ENCODE results near the gene MARCHF9. TPM values are rescaled to one million over a fixed set of nuclear protein-coding genes. Genes with fewer than 3 reads are reported as not detected.

Gene MARCHF9
- total RNA-seq, 6 experiments from 2014 or later, result 0.94 to 3.2 (median 1.2) TPM

DNA sequence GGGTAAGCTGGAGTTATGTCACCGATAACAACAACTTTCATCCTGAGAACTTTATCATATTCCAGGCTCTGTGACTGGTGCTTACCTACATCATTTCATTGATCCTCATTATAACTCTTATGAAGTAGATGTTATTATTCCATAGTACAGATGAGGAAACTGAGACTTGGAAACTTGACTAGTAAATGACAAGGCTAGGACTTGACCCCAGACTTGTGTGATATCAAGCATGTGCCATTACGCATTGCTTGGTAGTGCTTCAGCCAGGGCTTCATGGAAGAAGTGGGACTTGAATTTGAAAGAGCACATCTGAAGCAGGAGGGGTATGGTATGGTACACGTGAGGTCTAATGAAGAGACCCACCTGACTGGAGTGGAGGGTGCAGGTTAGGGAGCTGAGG is 51.8 kb downstream of the MARCHF9 start:
- H3K4me1 Mint-ChIP-seq (ENCODE audit: low read depth), result peaks cover 8% of the 10 kb centered on the region
- TF ChIP-seq, protein P1, sequence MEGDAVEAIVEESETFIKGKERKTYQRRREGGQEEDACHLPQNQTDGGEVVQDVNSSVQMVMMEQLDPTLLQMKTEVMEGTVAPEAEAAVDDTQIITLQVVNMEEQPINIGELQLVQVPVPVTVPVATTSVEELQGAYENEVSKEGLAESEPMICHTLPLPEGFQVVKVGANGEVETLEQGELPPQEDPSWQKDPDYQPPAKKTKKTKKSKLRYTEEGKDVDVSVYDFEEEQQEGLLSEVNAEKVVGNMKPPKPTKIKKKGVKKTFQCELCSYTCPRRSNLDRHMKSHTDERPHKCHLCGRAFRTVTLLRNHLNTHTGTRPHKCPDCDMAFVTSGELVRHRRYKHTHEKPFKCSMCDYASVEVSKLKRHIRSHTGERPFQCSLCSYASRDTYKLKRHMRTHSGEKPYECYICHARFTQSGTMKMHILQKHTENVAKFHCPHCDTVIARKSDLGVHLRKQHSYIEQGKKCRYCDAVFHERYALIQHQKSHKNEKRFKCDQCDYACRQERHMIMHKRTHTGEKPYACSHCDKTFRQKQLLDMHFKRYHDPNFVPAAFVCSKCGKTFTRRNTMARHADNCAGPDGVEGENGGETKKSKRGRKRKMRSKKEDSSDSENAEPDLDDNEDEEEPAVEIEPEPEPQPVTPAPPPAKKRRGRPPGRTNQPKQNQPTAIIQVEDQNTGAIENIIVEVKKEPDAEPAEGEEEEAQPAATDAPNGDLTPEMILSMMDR (IDR thresholded peaks at IDR 0.05), result no peak
- no peak overlapping the region for H3K4me3 Mint-ChIP-seq
- H3K9me3 Mint-ChIP-seq, result no peaks in the 10 kb centered on the region
- no peaks in the 10 kb centered on the region for H3K27me3 Mint-ChIP-seq (ENCODE audit: insufficient read depth)
- DNase-seq, result no peak
- H3K27ac Mint-ChIP-seq, result no peak overlapping the region
- 0 out of 2 replicates have a peak, but pooled peaks cover 4% of the 10 kb centered on the region for H3K36me3 Mint-ChIP-seq (ENCODE audit: low read depth)

DNA sequence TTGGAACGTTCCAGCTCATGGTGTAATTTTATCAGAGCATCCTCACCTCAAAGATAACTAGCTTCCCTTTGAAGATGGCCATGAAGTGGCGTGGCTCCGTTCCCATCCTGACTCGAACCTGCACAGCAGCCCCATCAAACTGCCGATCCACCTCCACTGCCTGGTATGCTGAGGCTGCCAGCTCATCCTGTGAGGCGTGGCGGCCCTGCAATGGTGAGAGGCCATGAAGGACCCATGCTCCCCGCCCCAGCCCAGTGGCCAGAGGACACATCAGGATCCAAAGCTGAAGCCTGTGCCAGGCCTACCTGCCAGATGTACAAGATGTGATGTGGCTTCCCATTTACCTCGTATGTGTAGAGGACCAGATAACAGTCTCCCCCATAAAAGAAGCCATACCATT is 52.4 kb downstream of the MARCHF9 start:
- DNase-seq, result no peak
- peaks cover 8% of the 10 kb centered on the region for H3K4me1 Mint-ChIP-seq (ENCODE audit: low read depth)
- TF ChIP-seq, protein P1 (IDR thresholded peaks at IDR 0.05), result no peak
- no peak overlapping the region for H3K27ac Mint-ChIP-seq
- H3K27me3 Mint-ChIP-seq (ENCODE audit: insufficient read depth), result no peaks in the 10 kb centered on the region
- H3K9me3 Mint-ChIP-seq, result no peaks in the 10 kb centered on the region
- H3K4me3 Mint-ChIP-seq, result no peak overlapping the region
- 0 out of 2 replicates have a peak, but pooled peaks cover 4% of the 10 kb centered on the region for H3K36me3 Mint-ChIP-seq (ENCODE audit: low read depth)

DNA sequence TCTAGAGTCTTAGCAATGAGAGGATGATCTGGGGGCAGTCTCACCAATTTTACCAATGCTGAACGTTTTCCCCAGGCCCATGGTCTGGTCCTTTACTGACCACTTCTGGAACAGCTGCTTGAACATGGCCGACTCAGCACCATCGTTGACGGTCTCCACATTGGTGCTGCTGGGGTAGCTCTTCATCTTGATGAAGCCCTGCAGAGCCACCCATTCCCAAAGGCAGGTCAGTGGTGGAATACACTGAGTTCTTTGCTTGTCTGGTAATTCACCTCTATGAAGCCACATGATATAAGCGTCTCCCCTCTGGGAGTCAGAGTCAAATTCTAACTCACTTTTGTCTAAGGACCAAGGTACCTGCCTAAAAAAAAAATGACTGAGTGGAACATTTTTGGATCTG is 53.4 kb downstream of the MARCHF9 start:
- H3K36me3 Mint-ChIP-seq (ENCODE audit: low read depth), result 0 out of 2 replicates have a peak, but pooled peaks cover 4% of the 10 kb centered on the region
- no peak for DNase-seq
- TF ChIP-seq, protein P1 (IDR thresholded peaks at IDR 0.05), result no peak
- H3K27ac Mint-ChIP-seq, result no peak overlapping the region
- no peak overlapping the region for H3K4me3 Mint-ChIP-seq
- no peaks in the 10 kb centered on the region for H3K9me3 Mint-ChIP-seq
- H3K4me1 Mint-ChIP-seq (ENCODE audit: low read depth), result peaks cover 8% of the 10 kb centered on the region
- no peaks in the 10 kb centered on the region for H3K27me3 Mint-ChIP-seq (ENCODE audit: insufficient read depth)

DNA sequence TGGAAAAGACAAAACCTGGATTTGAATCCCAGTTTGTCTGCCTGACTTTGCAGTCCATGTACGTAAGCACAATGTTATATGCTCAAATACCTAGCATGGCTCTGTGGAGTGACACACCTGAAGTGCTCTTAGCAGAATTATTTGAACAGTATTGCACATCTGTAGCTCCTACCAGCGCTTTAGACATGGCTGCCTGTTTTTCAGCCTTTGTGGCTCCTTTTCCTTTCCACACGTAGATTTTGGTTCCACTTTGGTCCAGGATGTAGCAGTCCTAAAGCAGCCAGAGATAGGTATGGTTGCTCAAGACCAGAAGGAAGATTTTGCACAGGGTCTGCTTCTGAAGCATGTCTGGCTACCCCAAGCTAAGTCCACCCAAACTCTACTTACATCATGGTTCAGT is 54.5 kb downstream of the MARCHF9 start:
- H3K27ac Mint-ChIP-seq, result no peak overlapping the region
- DNase-seq, result no peak
- H3K27me3 Mint-ChIP-seq (ENCODE audit: insufficient read depth), result no peaks in the 10 kb centered on the region
- no peaks in the 10 kb centered on the region for H3K9me3 Mint-ChIP-seq
- H3K4me3 Mint-ChIP-seq, result no peak overlapping the region
- H3K36me3 Mint-ChIP-seq (ENCODE audit: low read depth), result 0 out of 2 replicates have a peak, but pooled peaks cover 4% of the 10 kb centered on the region
- H3K4me1 Mint-ChIP-seq (ENCODE audit: low read depth), result peaks cover 8% of the 10 kb centered on the region
- TF ChIP-seq, protein P1 (IDR thresholded peaks at IDR 0.05), result no peak

Small RNA genes lying within 50 kb of the gene (microRNA-seq; reads per million reads assigned to microRNA genes)
- 2.3 reads per million for gene MIR6759

Other genes starting within 250 kb of the MARCHF9 start
- gene DDIT3, start 234.6 kb upstream of the MARCHF9 start, total RNA-seq (2021; fragmentation: NEBNext Ultra II Directional; extraction: Animal tissue kit (Norgen Biotek cat#: 25700)), result 10 to 100 TPM in 4 of 6 experiments, 1 to 10 TPM in 2; 9.4 to 10.8 (median 10.2) TPM
- 10 to 100 TPM; 40.7 to 43.6 (median 42.1) TPM for gene MBD6, start 232.3 kb upstream of the MARCHF9 start, total RNA-seq (2021; fragmentation: NEBNext Ultra II Directional; extraction: Animal tissue kit (Norgen Biotek cat#: 25700))
- gene DCTN2, start 207.9 kb upstream of the MARCHF9 start, total RNA-seq (2021; fragmentation: NEBNext Ultra II Directional; extraction: Animal tissue kit (Norgen Biotek cat#: 25700)), result 100 to 1,000 TPM; 110 to 123 (median 116) TPM
- 1 to 10 TPM; 1.0 to 1.8 (median 1.2) TPM for gene KIF5A, start 205.1 kb upstream of the MARCHF9 start, total RNA-seq (2021; fragmentation: NEBNext Ultra II Directional; extraction: Animal tissue kit (Norgen Biotek cat#: 25700))
- gene PIP4K2C, start 163.9 kb upstream of the MARCHF9 start, total RNA-seq (2021; fragmentation: NEBNext Ultra II Directional; extraction: Animal tissue kit (Norgen Biotek cat#: 25700)), result 10 to 100 TPM; 21.1 to 33.1 (median 24.3) TPM
- 10 to 100 TPM; 17.7 to 21.0 (median 19.2) TPM for gene DTX3, start 150.3 kb upstream of the MARCHF9 start, total RNA-seq (2021; fragmentation: NEBNext Ultra II Directional; extraction: Animal tissue kit (Norgen Biotek cat#: 25700))
- gene ARHGEF25, start 143.7 kb upstream of the MARCHF9 start, total RNA-seq (2021; fragmentation: NEBNext Ultra II Directional; extraction: Animal tissue kit (Norgen Biotek cat#: 25700)), result 10 to 100 TPM; 10.2 to 21.9 (median 11.9) TPM
- gene B4GALNT1, start 121.9 kb upstream of the MARCHF9 start, total RNA-seq (2021; fragmentation: NEBNext Ultra II Directional; extraction: Animal tissue kit (Norgen Biotek cat#: 25700)), result 1 to 10 TPM; 1.4 to 3.1 (median 2.3) TPM
- gene OS9, start 61.0 kb upstream of the MARCHF9 start, total RNA-seq (2021; fragmentation: NEBNext Ultra II Directional; extraction: Animal tissue kit (Norgen Biotek cat#: 25700)), result 100 to 1,000 TPM; 150 to 158 (median 156) TPM
- under 1 TPM; 0.14 to 0.18 (median 0.14) TPM for gene AGAP2, start 16.4 kb upstream of the MARCHF9 start, total RNA-seq (2021; fragmentation: NEBNext Ultra II Directional; extraction: Animal tissue kit (Norgen Biotek cat#: 25700))
- 10 to 100 TPM; 20.3 to 32.3 (median 24.3) TPM for gene TSPAN31, start 10.1 kb upstream of the MARCHF9 start, total RNA-seq (2021; fragmentation: NEBNext Ultra II Directional; extraction: Animal tissue kit (Norgen Biotek cat#: 25700))
- gene CDK4, start 2.8 kb upstream of the MARCHF9 start, total RNA-seq (2021; fragmentation: NEBNext Ultra II Directional; extraction: Animal tissue kit (Norgen Biotek cat#: 25700)), result 100 to 1,000 TPM; 112 to 140 (median 116) TPM
- gene CYP27B1, start 12.0 kb downstream of the MARCHF9 start, total RNA-seq (2021; fragmentation: NEBNext Ultra II Directional; extraction: Animal tissue kit (Norgen Biotek cat#: 25700)), result 1 to 10 TPM in 3 of 6 experiments, under 1 TPM in 3; 0.57 to 1.8 (median 0.96) TPM
- gene METTL1, start 17.0 kb downstream of the MARCHF9 start, total RNA-seq (2021; fragmentation: NEBNext Ultra II Directional; extraction: Animal tissue kit (Norgen Biotek cat#: 25700)), result 10 to 100 TPM; 30.0 to 41.8 (median 36.0) TPM
- gene EEF1AKMT3, start 17.5 kb downstream of the MARCHF9 start, total RNA-seq (2021; fragmentation: NEBNext Ultra II Directional; extraction: Animal tissue kit (Norgen Biotek cat#: 25700)), result 1 to 10 TPM; 6.3 to 9.0 (median 7.8) TPM
- 10 to 100 TPM; 28.6 to 36.8 (median 33.7) TPM for gene TSFM, start 27.7 kb downstream of the MARCHF9 start, total RNA-seq (2021; fragmentation: NEBNext Ultra II Directional; extraction: Animal tissue kit (Norgen Biotek cat#: 25700))
- 1 to 10 TPM in 1 of 6 experiments, under 1 TPM in 5; 0.14 to 1.1 (median 0.67) TPM for gene AVIL, start 63.6 kb downstream of the MARCHF9 start, total RNA-seq (2021; fragmentation: NEBNext Ultra II Directional; extraction: Animal tissue kit (Norgen Biotek cat#: 25700))
- 100 to 1,000 TPM in 5 of 6 experiments, 10 to 100 TPM in 1; 99.2 to 128 (median 111) TPM for gene CTDSP2, start 91.6 kb downstream of the MARCHF9 start, total RNA-seq (2021; fragmentation: NEBNext Ultra II Directional; extraction: Animal tissue kit (Norgen Biotek cat#: 25700))
- gene ATP23, start 186.5 kb downstream of the MARCHF9 start, total RNA-seq (2021; fragmentation: NEBNext Ultra II Directional; extraction: Animal tissue kit (Norgen Biotek cat#: 25700)), result 1 to 10 TPM; 3.1 to 4.0 (median 3.6) TPM